Measurements from ENCODE around the gene NOP9.

The NOP9 gene

DNA sequence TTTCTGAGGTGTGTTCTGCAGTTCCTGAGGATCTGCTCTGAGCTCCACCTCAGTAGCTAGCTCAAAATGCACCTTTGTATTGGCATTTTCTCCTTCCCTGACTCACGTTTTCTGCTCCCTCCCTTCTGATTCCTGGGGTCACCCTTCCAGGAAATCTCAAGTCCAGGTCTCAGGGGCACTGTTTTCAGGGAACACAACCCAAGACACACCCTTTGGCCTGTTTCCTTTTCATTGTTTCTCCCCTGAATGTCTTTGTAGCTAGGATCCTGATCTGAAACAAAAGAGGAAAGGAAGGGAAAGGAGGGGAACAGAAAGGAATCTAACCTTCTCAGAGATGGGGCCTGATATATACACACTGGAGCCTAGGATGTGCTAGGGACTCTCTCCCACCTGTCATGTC is 47.5 kb downstream of the NOP9 start:
- Histone ChIP-seq H3K79me2 (ENCODE audit: insufficient read depth, low read length) (no peaks in the 10 kb centered on the region), H3K27me3 (ENCODE audit: insufficient read depth, low read length) (0 out of 2 replicates have a peak, but pooled peaks cover 3% of the 10 kb centered on the region), H3K4me2 (ENCODE audit: low read length) (no peak overlapping the region), H2AFZ (ENCODE audit: low read length) (no peak overlapping the region), H4K20me1 (ENCODE audit: insufficient read depth, low read length) (no peaks in the 10 kb centered on the region), H3K36me3 (ENCODE audit: insufficient read depth, low read length) (no peaks in the 10 kb centered on the region), H3K9me2 (ENCODE audit: low read depth, low read length) (no peaks in the 10 kb centered on the region), H3K27ac (ENCODE audit: low read depth, low read length, poor library complexity, severe bottlenecking) (no peak overlapping the region), H3K9me3 (ENCODE audit: low read length) (no peaks in the 10 kb centered on the region), H3K4me3 (ENCODE audit: low read depth, low read length, poor library complexity, severe bottlenecking) (no peak overlapping the region), H3F3A (ENCODE audit: insufficient read depth, low read length) (no peaks in the 10 kb centered on the region), H3K9ac (ENCODE audit: low read length) (no peak overlapping the region), H3K4me1 (ENCODE audit: insufficient read depth, low read length, severe bottlenecking) (no peaks in the 10 kb centered on the region)
- TF ChIP-seq EZH2 (IDR thresholded peaks at IDR 0.05; ENCODE audit: borderline replicate concordance, low read length): no peak
- TF ChIP-seq, protein P1, sequence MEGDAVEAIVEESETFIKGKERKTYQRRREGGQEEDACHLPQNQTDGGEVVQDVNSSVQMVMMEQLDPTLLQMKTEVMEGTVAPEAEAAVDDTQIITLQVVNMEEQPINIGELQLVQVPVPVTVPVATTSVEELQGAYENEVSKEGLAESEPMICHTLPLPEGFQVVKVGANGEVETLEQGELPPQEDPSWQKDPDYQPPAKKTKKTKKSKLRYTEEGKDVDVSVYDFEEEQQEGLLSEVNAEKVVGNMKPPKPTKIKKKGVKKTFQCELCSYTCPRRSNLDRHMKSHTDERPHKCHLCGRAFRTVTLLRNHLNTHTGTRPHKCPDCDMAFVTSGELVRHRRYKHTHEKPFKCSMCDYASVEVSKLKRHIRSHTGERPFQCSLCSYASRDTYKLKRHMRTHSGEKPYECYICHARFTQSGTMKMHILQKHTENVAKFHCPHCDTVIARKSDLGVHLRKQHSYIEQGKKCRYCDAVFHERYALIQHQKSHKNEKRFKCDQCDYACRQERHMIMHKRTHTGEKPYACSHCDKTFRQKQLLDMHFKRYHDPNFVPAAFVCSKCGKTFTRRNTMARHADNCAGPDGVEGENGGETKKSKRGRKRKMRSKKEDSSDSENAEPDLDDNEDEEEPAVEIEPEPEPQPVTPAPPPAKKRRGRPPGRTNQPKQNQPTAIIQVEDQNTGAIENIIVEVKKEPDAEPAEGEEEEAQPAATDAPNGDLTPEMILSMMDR (IDR thresholded peaks at IDR 0.05; ENCODE audit: low read length): no peak

DNA sequence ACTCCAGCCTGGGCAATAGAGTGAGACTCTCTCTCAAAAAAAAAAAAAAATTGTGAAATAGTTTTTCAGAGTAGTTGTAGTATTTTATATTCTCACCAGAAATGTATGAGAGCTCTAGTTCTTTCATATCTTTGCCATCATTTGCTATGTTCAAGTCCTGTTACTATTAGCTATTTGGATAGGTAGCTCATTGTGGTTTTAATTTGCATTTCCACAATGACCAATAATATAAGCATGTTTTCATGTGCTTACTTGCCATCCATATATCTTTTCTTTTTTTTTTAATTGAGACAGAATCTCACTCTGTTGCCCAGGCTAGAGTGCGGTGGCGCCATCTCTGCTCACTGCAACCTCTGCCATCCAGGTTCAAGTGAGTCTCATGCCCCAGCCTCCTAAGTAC is 48.5 kb downstream of the NOP9 start:
- Histone ChIP-seq H3K79me2 (ENCODE audit: insufficient read depth, low read length) (no peaks in the 10 kb centered on the region), H4K20me1 (ENCODE audit: insufficient read depth, low read length) (no peaks in the 10 kb centered on the region), H3K36me3 (ENCODE audit: insufficient read depth, low read length) (no peaks in the 10 kb centered on the region), H3K27me3 (ENCODE audit: insufficient read depth, low read length) (peaks cover 3% of the 10 kb centered on the region; the same call in 1 of the 2 replicates), H3K4me1 (ENCODE audit: insufficient read depth, low read length, severe bottlenecking) (no peaks in the 10 kb centered on the region), H3F3A (ENCODE audit: insufficient read depth, low read length) (no peaks in the 10 kb centered on the region), H3K9me2 (ENCODE audit: low read depth, low read length) (no peaks in the 10 kb centered on the region), H3K4me3 (ENCODE audit: low read depth, low read length, poor library complexity, severe bottlenecking) (no peak overlapping the region), H3K9ac (ENCODE audit: low read length) (no peak overlapping the region), H3K27ac (ENCODE audit: low read depth, low read length, poor library complexity, severe bottlenecking) (no peak overlapping the region), H3K9me3 (ENCODE audit: low read length) (no peaks in the 10 kb centered on the region), H2AFZ (ENCODE audit: low read length) (no peak overlapping the region), H3K4me2 (ENCODE audit: low read length) (no peak overlapping the region)
- TF ChIP-seq EZH2 (IDR thresholded peaks at IDR 0.05; ENCODE audit: borderline replicate concordance, low read length): no peak
- TF ChIP-seq, protein P1 (IDR thresholded peaks at IDR 0.05; ENCODE audit: low read length): no peak

DNA sequence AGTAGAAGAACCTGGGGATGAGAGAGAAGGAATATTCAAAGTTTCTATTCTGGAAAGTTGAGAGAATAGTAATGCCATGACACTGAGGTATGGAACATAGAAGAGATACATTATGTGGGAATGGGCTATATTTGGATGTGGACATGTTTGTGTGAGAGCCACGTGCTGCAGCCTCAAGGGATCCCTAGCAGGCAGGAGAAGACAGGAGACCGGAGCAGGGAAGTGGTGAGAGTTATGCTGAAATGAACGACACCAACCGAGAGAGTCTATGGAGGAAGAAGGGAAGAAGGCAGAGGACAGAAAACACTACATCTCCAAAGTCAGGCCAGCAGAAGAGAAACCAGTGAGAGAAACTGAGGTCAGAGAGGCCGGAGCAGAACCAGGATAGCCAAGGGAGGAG is 50.1 kb downstream of the NOP9 start:
- Histone ChIP-seq H3K9ac (ENCODE audit: low read length) (no peak overlapping the region), H3K4me3 (ENCODE audit: low read depth, low read length, poor library complexity, severe bottlenecking) (no peak overlapping the region), H3K36me3 (ENCODE audit: insufficient read depth, low read length) (no peaks in the 10 kb centered on the region)

More for the DNA sequence above, 50.1 kb downstream of the NOP9 start:
- Histone ChIP-seq H4K20me1 (ENCODE audit: insufficient read depth, low read length) (no peaks in the 10 kb centered on the region), H3K9me3 (ENCODE audit: low read length) (no peaks in the 10 kb centered on the region), H3K27me3 (ENCODE audit: insufficient read depth, low read length) (peaks cover 3% of the 10 kb centered on the region; the same call in 1 of the 2 replicates), H3K4me2 (ENCODE audit: low read length) (no peak overlapping the region), H3K79me2 (ENCODE audit: insufficient read depth, low read length) (no peaks in the 10 kb centered on the region), H3F3A (ENCODE audit: insufficient read depth, low read length) (no peaks in the 10 kb centered on the region), H2AFZ (ENCODE audit: low read length) (no peak overlapping the region), H3K4me1 (ENCODE audit: insufficient read depth, low read length, severe bottlenecking) (no peaks in the 10 kb centered on the region), H3K27ac (ENCODE audit: low read depth, low read length, poor library complexity, severe bottlenecking) (no peak overlapping the region), H3K9me2 (ENCODE audit: low read depth, low read length) (no peaks in the 10 kb centered on the region)
- no peak for TF ChIP-seq EZH2 (IDR thresholded peaks at IDR 0.05; ENCODE audit: borderline replicate concordance, low read length)
- TF ChIP-seq, protein P1 (IDR thresholded peaks at IDR 0.05; ENCODE audit: low read length): no peak
